NOMO-1 (cell line): Measurements from ENCODE around the gene GRID1.

ENCODE experiments used
- DNase-seq, 2 experiments: peaks; one replicate each; lab custom pipeline; 2025; ENCODE audit not compliant: unreplicated experiment in 2 of 2; lab: John Stamatoyannopoulos, UW

GRID1 gene

GRCh38 chr10:86199041-86199440, 167.6 kb downstream of the GRID1 start:
- DNase-seq, result no peak

- DNase-seq, result no peak
Observed at GRCh38 chr10:86198271-86198670, 168.3 kb downstream of the GRID1 start.

- DNase-seq, result no peak
Observed at GRCh38 chr10:86197166-86197790, 169.3 kb downstream of the GRID1 start.

- no peak for DNase-seq
Observed at GRCh38 chr10:86195521-86196157, 171.0 kb downstream of the GRID1 start.

- no peak for DNase-seq
Observed at GRCh38 chr10:86194684-86195083, 171.9 kb downstream of the GRID1 start.

GRCh38 chr10:86193841-86194240, 172.8 kb downstream of the GRID1 start:
- no peak for DNase-seq

- DNase-seq, result no peak
Observed at GRCh38 chr10:86192691-86193090, 173.9 kb downstream of the GRID1 start.

GRCh38 chr10:86192147-86192546, 174.4 kb downstream of the GRID1 start:
- DNase-seq, result no peak

- no peak for DNase-seq
Observed at GRCh38 chr10:86191686-86192085, 174.9 kb downstream of the GRID1 start.

GRCh38 chr10:86191166-86191565, 175.4 kb downstream of the GRID1 start:
- no peak for DNase-seq

GRCh38 chr10:86190291-86190690, 176.3 kb downstream of the GRID1 start:
- DNase-seq, result no peak

- DNase-seq, result no peak
Observed at GRCh38 chr10:86189891-86190290, 176.7 kb downstream of the GRID1 start.

GRCh38 chr10:86188796-86189558, 177.6 kb downstream of the GRID1 start:
- DNase-seq, result no peak

- DNase-seq, result no peak
Observed at GRCh38 chr10:86188326-86188725, 178.3 kb downstream of the GRID1 start.

- no peak for DNase-seq
Observed at GRCh38 chr10:86187499-86188239, 178.9 kb downstream of the GRID1 start.

GRCh38 chr10:86186633-86187032, 180.0 kb downstream of the GRID1 start:
- no peak for DNase-seq

GRCh38 chr10:86182595-86182994, 184.0 kb downstream of the GRID1 start:
- DNase-seq, result no peak

GRCh38 chr10:86182150-86182549, 184.4 kb downstream of the GRID1 start:
- DNase-seq, result no peak

- no peak for DNase-seq
Observed at GRCh38 chr10:86180861-86181260, 185.7 kb downstream of the GRID1 start.

- no peak for DNase-seq
Observed at GRCh38 chr10:86179961-86180360, 186.6 kb downstream of the GRID1 start.

- DNase-seq, result no peak
Observed at GRCh38 chr10:86179153-86179524, 187.5 kb downstream of the GRID1 start.
